ENCODE measurements around the gene KCNQ4. TPM values are rescaled to one million over a fixed set of nuclear protein-coding genes. Genes with fewer than 3 reads are reported as not detected.

The KCNQ4 gene
- polyA plus RNA-seq, 1 experiment, result 0.06 TPM

DNA sequence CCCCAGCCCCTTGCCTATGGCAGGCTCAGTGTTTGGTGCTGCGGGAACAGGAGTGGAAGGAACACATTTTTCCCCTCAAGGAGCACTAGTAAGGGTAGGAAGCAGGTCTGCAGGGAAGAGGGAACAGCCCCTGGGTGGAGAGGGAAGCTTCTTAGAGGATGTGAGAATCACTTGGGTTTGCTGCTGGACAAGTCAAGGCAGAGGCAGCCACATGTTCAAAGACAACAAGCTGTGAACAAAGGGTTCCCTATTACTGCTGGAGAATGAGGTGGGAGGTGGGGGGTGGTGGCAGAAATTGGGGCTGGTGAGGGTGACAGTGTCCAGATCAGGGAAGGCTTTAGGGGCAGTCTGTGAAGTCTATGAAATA lies 103.4 kb downstream of the KCNQ4 start:
- CTCF ChIA-PET, result interaction anchor here (1.0 kb wide), 1 partner anchor 48 kb away, joined by 3 read pairs; no protein-coding TSS in a partner anchor
- peaks cover 1% of the 10 kb centered on the region; the same call in 1 of the 2 replicates for H3K27me3 ChIP-seq (ENCODE audit: control insufficient read depth, insufficient read depth, low read length)
- TF ChIP-seq, protein P1, sequence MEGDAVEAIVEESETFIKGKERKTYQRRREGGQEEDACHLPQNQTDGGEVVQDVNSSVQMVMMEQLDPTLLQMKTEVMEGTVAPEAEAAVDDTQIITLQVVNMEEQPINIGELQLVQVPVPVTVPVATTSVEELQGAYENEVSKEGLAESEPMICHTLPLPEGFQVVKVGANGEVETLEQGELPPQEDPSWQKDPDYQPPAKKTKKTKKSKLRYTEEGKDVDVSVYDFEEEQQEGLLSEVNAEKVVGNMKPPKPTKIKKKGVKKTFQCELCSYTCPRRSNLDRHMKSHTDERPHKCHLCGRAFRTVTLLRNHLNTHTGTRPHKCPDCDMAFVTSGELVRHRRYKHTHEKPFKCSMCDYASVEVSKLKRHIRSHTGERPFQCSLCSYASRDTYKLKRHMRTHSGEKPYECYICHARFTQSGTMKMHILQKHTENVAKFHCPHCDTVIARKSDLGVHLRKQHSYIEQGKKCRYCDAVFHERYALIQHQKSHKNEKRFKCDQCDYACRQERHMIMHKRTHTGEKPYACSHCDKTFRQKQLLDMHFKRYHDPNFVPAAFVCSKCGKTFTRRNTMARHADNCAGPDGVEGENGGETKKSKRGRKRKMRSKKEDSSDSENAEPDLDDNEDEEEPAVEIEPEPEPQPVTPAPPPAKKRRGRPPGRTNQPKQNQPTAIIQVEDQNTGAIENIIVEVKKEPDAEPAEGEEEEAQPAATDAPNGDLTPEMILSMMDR (IDR thresholded peaks at IDR 0.05; ENCODE audit: insufficient read depth, low read depth, low read length), result no peak
- DNase-seq (ENCODE audit: low read depth), result no peak
- no peak overlapping the region for H3K4me3 ChIP-seq (ENCODE audit: low read depth, low read length)
- POLR2A ChIA-PET, result no interaction called here
- H3K36me3 ChIP-seq (ENCODE audit: control insufficient read depth, insufficient read depth, low read length), result no peaks in the 10 kb centered on the region

DNA sequence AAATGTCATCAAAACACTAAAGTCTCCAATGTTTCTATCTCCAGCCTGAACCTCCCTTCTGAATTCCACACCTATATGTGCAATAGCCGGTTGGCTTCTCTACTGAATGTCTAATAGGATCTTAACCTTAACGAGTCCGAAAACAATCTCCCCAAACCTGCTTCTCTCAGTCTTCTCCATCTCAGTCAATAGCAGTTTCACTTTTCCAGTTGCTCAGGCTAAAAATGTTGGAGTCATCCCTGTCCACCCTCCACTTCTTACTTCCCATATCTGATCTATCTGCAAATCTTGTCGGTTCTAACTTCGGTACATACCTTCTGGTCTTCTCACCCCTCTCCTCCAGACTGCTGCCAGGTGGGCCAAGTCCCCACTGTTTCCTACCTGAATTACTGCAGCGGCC lies 104.1 kb downstream of the KCNQ4 start:
- CTCF ChIA-PET, result interaction anchor here (1.0 kb wide), 1 partner anchor 48 kb away, joined by 3 read pairs; no protein-coding TSS in a partner anchor
- POLR2A ChIA-PET, result no interaction called here
- Histone ChIP-seq H3K36me3 (ENCODE audit: control insufficient read depth, insufficient read depth, low read length) (no peaks in the 10 kb centered on the region), H3K4me3 (ENCODE audit: low read depth, low read length) (no peak overlapping the region), H3K27me3 (ENCODE audit: control insufficient read depth, insufficient read depth, low read length) (peaks cover 1% of the 10 kb centered on the region; the same call in 1 of the 2 replicates)
- DNase-seq (ENCODE audit: low read depth), result no peak
- TF ChIP-seq, protein P1 (IDR thresholded peaks at IDR 0.05; ENCODE audit: insufficient read depth, low read depth, low read length), result no peak

Small RNA genes within 50 kb of the gene (small RNA-seq; reads per million reads assigned to genes)
- gene MIR30C1 (ENCODE audit: insufficient read length, low read depth, low replicate concordance) (6.5 reads per million, percentile 69 among the genes with 10 or more reads in this experiment), gene MIR30E (ENCODE audit: insufficient read length, low read depth, low replicate concordance) (9,932 reads per million, percentile 99 among the genes with 10 or more reads in this experiment), gene RN7SL326P (ENCODE audit: insufficient read length, low read depth, low replicate concordance) (not detected)

Other genes starting within 250 kb of the KCNQ4 start
- 0.43 and 0.59 TPM in 2 replicates for gene RIMS3, start 118.1 kb upstream of the KCNQ4 start, polyA plus RNA-seq (2011; rRNA removed)
- gene NFYC, start 92.1 kb upstream of the KCNQ4 start, polyA plus RNA-seq (2011; rRNA removed), result 35.0 and 63.2 TPM in 2 replicates
- gene CITED4, start 78.6 kb downstream of the KCNQ4 start, polyA plus RNA-seq (2011; rRNA removed), result 0.67 and 0.80 TPM in 2 replicates
- gene CTPS1, start 195.9 kb downstream of the KCNQ4 start, polyA plus RNA-seq (2011; rRNA removed), result 45.1 and 53.0 TPM in 2 replicates
- gene SLFNL1, start 237.9 kb downstream of the KCNQ4 start, polyA plus RNA-seq (2011; rRNA removed), result 0.06 and 0.10 TPM in 2 replicates

Data from BJ (cell line).